GM23338 (cell line): ENCODE data around the gene SORD. TPM values are rescaled to one million over a fixed set of nuclear protein-coding genes. Genes with fewer than 3 reads are reported as not detected.

Source experiments
- ATAC-seq: fragments of 200-7000 bp; cut with Tn5 transposase; 3 replicates; pipeline ENCODE4 v1.9.1; 2020
- DNase-seq: peaks from one replicate; pipeline ENCODE4 v3.0.0-alpha.2; 2015; ENCODE audit warnings: low spot score
- H2AFZ ChIP-seq: fragments of 200-600 bp; sonication (generic); 2 replicates; pipeline ENCODE4 v1.8.0; 2016; ENCODE audit warnings: antibody characterized with exemption, mild to moderate bottlenecking, moderate library complexity
- H3F3A ChIP-seq: fragments of 200-600 bp; sonication (generic); replicated peaks from 2 replicates; pipeline ENCODE4 v1.8.0; 2017; ENCODE audit warnings: antibody characterized with exemption, mixed run types, low read depth
- H3K27ac ChIP-seq: fragments of 200-600 bp; sonication (generic); 2 replicates; pipeline ENCODE4 v1.6.1; 2016; ENCODE audit warnings: low read depth
- H3K27me3 ChIP-seq: fragments of 200-600 bp; sonication (generic); 2 replicates; pipeline ENCODE4 v1.8.0; 2016; ENCODE audit warnings: mild to moderate bottlenecking, mixed run types, moderate library complexity; ENCODE audit not compliant: insufficient read depth
- H3K36me3 ChIP-seq: fragments of 200-600 bp; sonication (generic); 2 replicates; pipeline ENCODE4 v1.8.0; 2016; ENCODE audit warnings: mild to moderate bottlenecking; ENCODE audit not compliant: insufficient read depth
- H3K4me1 ChIP-seq: fragments of 200-600 bp; sonication (generic); 2 replicates; pipeline ENCODE4 v1.8.0; 2016; ENCODE audit warnings: mild to moderate bottlenecking, moderate library complexity; ENCODE audit not compliant: insufficient read depth
- H3K4me2 ChIP-seq: fragments of 200-600 bp; sonication (generic); 2 replicates; pipeline ENCODE4 v1.7.1; 2017; ENCODE audit warnings: mixed run types
- H3K4me3 ChIP-seq: fragments of 200-600 bp; sonication (generic); 2 replicates; pipeline ENCODE4 v1.6.1; 2016; ENCODE audit warnings: mixed run types
- H3K79me2 ChIP-seq: fragments of 200-600 bp; sonication (generic); replicated peaks from 2 replicates; pipeline ENCODE4 v1.8.0; 2017; ENCODE audit warnings: mild to moderate bottlenecking; ENCODE audit not compliant: insufficient read depth
- H3K9me2 ChIP-seq: fragments of 200-600 bp; sonication (generic); 2 replicates; pipeline ENCODE4 v1.8.0; 2017; ENCODE audit not compliant: insufficient read depth
- H4K20me1 ChIP-seq: fragments of 200-600 bp; sonication (generic); replicated peaks from 2 replicates; pipeline ENCODE4 v1.8.0; 2017; ENCODE audit warnings: mild to moderate bottlenecking; ENCODE audit not compliant: insufficient read depth
- H3K27ac Mint-ChIP-seq: 2 replicates; pipeline ENCODE4 v1.8.0; 2020; ENCODE audit warnings: inconsistent platforms, mild to moderate bottlenecking, moderate library complexity, mixed read lengths
- H3K27me3 Mint-ChIP-seq: 3 replicates; pipeline ENCODE4 v1.8.0; 2022; ENCODE audit warnings: low read depth, mild to moderate bottlenecking, moderate library complexity, mixed read lengths, inconsistent platforms; ENCODE audit not compliant: insufficient read depth, poor library complexity
- H3K36me3 Mint-ChIP-seq: 3 replicates; pipeline ENCODE4 v1.8.0; 2021; ENCODE audit warnings: low read depth, mild to moderate bottlenecking, inconsistent platforms, moderate library complexity, mixed read lengths
- H3K4me1 Mint-ChIP-seq: 3 replicates; pipeline ENCODE4 v1.8.0; 2020; ENCODE audit warnings: mild to moderate bottlenecking, inconsistent platforms, mixed read lengths
- H3K4me3 Mint-ChIP-seq: 3 replicates; pipeline ENCODE4 v1.8.0; 2021; ENCODE audit warnings: moderate library complexity, mild to moderate bottlenecking, inconsistent platforms, mixed read lengths
- H3K9me3 Mint-ChIP-seq: 3 replicates; pipeline ENCODE4 v1.8.0; 2020; ENCODE audit warnings: moderate library complexity, mild to moderate bottlenecking, inconsistent platforms, mixed read lengths
- CTCF ChIP-seq, 2 experiments: fragments of 200-600 bp in 1 of 2; sonication (generic) in 1 of 2; conservative IDR thresholded peaks; 2 replicates each; pipeline versions ENCODE4 v1.5.1 to v1.6.1; 2016 to 2017; ENCODE audit warnings: antibody characterized with exemption in 2 of 2, low read depth in 2 of 2, mild to moderate bottlenecking in 2 of 2, moderate library complexity in 1 of 2
- ETS1 ChIP-seq: IDR thresholded peaks from 2 replicates; pipeline ENCODE4 v1.6.1; 2016; ENCODE audit warnings: antibody characterized with exemption
- EZH2 ChIP-seq: fragments of 200-600 bp; sonication (generic); IDR thresholded peaks from one replicate; pipeline ENCODE4 v1.8.0; 2017; ENCODE audit warnings: antibody characterized with exemption, mild to moderate bottlenecking, low read depth; ENCODE audit not compliant: unreplicated experiment
- EZH2phosphoT487 ChIP-seq: fragments of 200-600 bp; sonication (generic); IDR thresholded peaks from one replicate; pipeline ENCODE4 v1.8.1; 2018; ENCODE audit warnings: antibody characterized with exemption; ENCODE audit not compliant: unreplicated experiment
- JUNB ChIP-seq: IDR thresholded peaks from one replicate; pipeline ENCODE4 v1.6.1; 2016; ENCODE audit warnings: antibody characterized with exemption; ENCODE audit not compliant: unreplicated experiment
- NANOG ChIP-seq: IDR thresholded peaks from 2 replicates; pipeline ENCODE4 v1.6.1; 2016; ENCODE audit warnings: antibody characterized with exemption, borderline replicate concordance
- STAT1 ChIP-seq: IDR thresholded peaks from one replicate; pipeline ENCODE4 v1.6.1; 2016; ENCODE audit warnings: antibody characterized with exemption; ENCODE audit not compliant: unreplicated experiment
- ZNF331 ChIP-seq: fragments of 250-450 bp; sonication (Bioruptor Pico); IDR thresholded peaks from 2 replicates; pipeline ENCODE4 v1.5.0; 2020; ENCODE audit warnings: low read depth, mild to moderate bottlenecking, moderate library complexity
- polyA plus RNA-seq: library from polyadenylated mRNA; unstranded; fragments of >200 nt; fragmentation: Nextera tagmentation; extraction: Ambion mirVana; gene quantifications from 2 replicates; pipeline ENCODE4 v1.2.1, GENCODE V29; 2016
- total RNA-seq: library from RNA; depleted of rRNA; stranded (reverse); fragments of >200 nt; shearing (Covaris generic); gene quantifications from 2 replicates; pipeline ENCODE4 v1.2.3, GENCODE V29; 2014

The SORD gene
- total and polyA plus RNA-seq, 2 experiments from 2014 or later = 12.5 to 55.0 TPM

- ATAC-seq (no peak), DNase-seq (peak; percentile 57)
- Histone ChIP-seq H3K79me2 (no peaks in the 10 kb centered on the region), H3K4me3 (no peak overlapping the region), H3K4me1 (peaks cover 27% of the 10 kb centered on the region), H3K27ac (no peak overlapping the region), H3K36me3 (no peaks in the 10 kb centered on the region), H3K27me3 (peaks cover 71% of the 10 kb centered on the region), H4K20me1 (peaks cover 4% of the 10 kb centered on the region; the same call in 1 of the 2 replicates), H2AFZ (no peak overlapping the region), H3K4me2 (no peak overlapping the region), H3K9me2 (no peaks in the 10 kb centered on the region), H3F3A (no peaks in the 10 kb centered on the region)
- Mint-ChIP-seq H3K4me1 (peaks cover 19% of the 10 kb centered on the region), H3K27me3 (peaks cover 57% of the 10 kb centered on the region), H3K27ac (no peak overlapping the region), H3K4me3 (0 out of 3 replicates have a peak overlapping the region, but pooled peaks have one; percentile 23), H3K36me3 (no peaks in the 10 kb centered on the region; the same call in 2 of the 3 replicates), H3K9me3 (peaks cover 4% of the 10 kb centered on the region)
- TF ChIP-seq EZH2 (peak; percentile 81), NANOG (no peak), CTCF (conservative IDR thresholded peaks at IDR 0.05; ENCODE audit: low read depth in 2 of 2) (peak; percentile 47 to 58), ZNF331 (no peak)
These were observed 87.3 kb downstream of the SORD start for GRCh38 chr15:45110256-45110820.

- Histone ChIP-seq H3K4me3 (peak overlapping the region; percentile 58), H3K9me2 (no peaks in the 10 kb centered on the region), H3K4me1 (peaks cover 34% of the 10 kb centered on the region), H3K27ac (no peak overlapping the region), H2AFZ (0 out of 2 replicates have a peak overlapping the region, but pooled peaks have one; percentile 93), H3K4me2 (peak overlapping the region; percentile 88), H3F3A (no peaks in the 10 kb centered on the region), H3K27me3 (peaks cover 83% of the 10 kb centered on the region), H4K20me1 (peaks cover 4% of the 10 kb centered on the region; the same call in 1 of the 2 replicates), H3K36me3 (no peaks in the 10 kb centered on the region), H3K79me2 (no peaks in the 10 kb centered on the region)
- peaks cover 7% of the 10 kb centered on the region for H3K9me3 Mint-ChIP-seq
- H3K4me3 Mint-ChIP-seq = peak overlapping the region; percentile 58
- no peak for TF ChIP-seq NANOG
- TF ChIP-seq CTCF (conservative IDR thresholded peaks at IDR 0.05; ENCODE audit: low read depth in 2 of 2) = peak in 1 of 2 experiments; percentile 23; a peak in 1 of 4 replicates
- no peak for TF ChIP-seq ETS1
- TF ChIP-seq JUNB = no peak
- TF ChIP-seq EZH2phosphoT487 = peak; percentile 84
- no peak for TF ChIP-seq STAT1
- ATAC-seq (peak; percentile 14), DNase-seq (peak; percentile 49)
- peaks cover 70% of the 10 kb centered on the region for H3K27me3 Mint-ChIP-seq
- no peaks in the 10 kb centered on the region; the same call in 2 of the 3 replicates for H3K36me3 Mint-ChIP-seq
- peaks cover 23% of the 10 kb centered on the region for H3K4me1 Mint-ChIP-seq
- no peak overlapping the region for H3K27ac Mint-ChIP-seq
These were observed 88.6 kb downstream of the SORD start for GRCh38 chr15:45111390-45112142.
